Cardiac fibroblast (primary cell): ENCODE measurements around the gene MAML2.

ENCODE experiments used
- DNase-seq, 2 donors: peaks; one replicate each; pipeline versions ENCODE4 v3.0.0 to v3.0.0-alpha.2; 2010; ENCODE audit warnings: low read depth in 2 of 2
- H3K4me3 ChIP-seq, 2 donors: replicated peaks in 1 of 2; 1 replicate in 1 of 2; 2 replicates in 1 of 2; pipeline ENCODE4 v1.5.1; 2011; ENCODE audit warnings: low read depth in 2 of 2, low read length in 2 of 2, mild to moderate bottlenecking in 2 of 2, moderate library complexity in 1 of 2
- TF ChIP-seq, protein P1 (sequence below): IDR thresholded peaks from one replicate; pipeline ENCODE4 v1.5.1; 2011; ENCODE audit warnings: low read depth, mild to moderate bottlenecking, low read length, inconsistent platforms

MAML2 gene

DNA sequence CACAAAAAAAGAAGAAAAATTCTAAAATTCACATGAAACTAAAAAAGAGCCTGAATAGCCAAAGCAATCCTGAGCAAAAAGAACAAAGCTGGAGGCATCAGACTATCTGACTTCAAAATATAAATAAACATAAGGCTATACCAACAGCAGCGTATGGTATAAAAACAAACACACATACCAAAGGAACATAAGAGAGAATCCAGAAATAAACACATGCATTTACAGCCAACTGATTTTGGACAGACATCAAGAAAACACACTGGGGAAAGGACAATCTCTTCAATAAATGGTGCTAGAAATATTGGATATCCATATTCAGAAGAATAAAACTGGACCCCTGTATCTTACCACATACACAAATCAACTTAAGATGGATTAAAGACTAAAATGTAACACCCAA is 416.3 kb downstream of the MAML2 start:
- TF ChIP-seq, protein P1, sequence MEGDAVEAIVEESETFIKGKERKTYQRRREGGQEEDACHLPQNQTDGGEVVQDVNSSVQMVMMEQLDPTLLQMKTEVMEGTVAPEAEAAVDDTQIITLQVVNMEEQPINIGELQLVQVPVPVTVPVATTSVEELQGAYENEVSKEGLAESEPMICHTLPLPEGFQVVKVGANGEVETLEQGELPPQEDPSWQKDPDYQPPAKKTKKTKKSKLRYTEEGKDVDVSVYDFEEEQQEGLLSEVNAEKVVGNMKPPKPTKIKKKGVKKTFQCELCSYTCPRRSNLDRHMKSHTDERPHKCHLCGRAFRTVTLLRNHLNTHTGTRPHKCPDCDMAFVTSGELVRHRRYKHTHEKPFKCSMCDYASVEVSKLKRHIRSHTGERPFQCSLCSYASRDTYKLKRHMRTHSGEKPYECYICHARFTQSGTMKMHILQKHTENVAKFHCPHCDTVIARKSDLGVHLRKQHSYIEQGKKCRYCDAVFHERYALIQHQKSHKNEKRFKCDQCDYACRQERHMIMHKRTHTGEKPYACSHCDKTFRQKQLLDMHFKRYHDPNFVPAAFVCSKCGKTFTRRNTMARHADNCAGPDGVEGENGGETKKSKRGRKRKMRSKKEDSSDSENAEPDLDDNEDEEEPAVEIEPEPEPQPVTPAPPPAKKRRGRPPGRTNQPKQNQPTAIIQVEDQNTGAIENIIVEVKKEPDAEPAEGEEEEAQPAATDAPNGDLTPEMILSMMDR = no peak
- DNase-seq = no peak
- no peak overlapping the region for H3K4me3 ChIP-seq
